Endothelial cell of umbilical vein (primary cell): Measurements from ENCODE around the gene ITGA6. TPM values are rescaled to one million over a fixed set of nuclear protein-coding genes. Genes with fewer than 3 reads are reported as not detected.

Experiments used
- BruUV-seq: library from RNA; stranded (reverse); fragments of 400-500 nt; replicated peaks from 2 replicates; lab custom pipeline; 2021; lab: Mats Ljungman, UMichigan
- CTCF ChIA-PET: fragments of 300-600, 350-600 bp; sonication (Branson Sonifier 250); formaldehyde crosslinking; loops from one replicate; lab custom pipeline; 2021; ENCODE audit warnings: antibody characterized with exemption, inconsistent platforms; lab: Charles Lee
- POLR2A ChIA-PET: fragments of 300-600, 350-600 bp; sonication (Branson Sonifier 250); formaldehyde crosslinking; loops from one replicate; lab custom pipeline; 2021; ENCODE audit warnings: antibody characterized with exemption, inconsistent platforms; lab: Charles Lee
- DNase-seq: peaks from one replicate; pipeline ENCODE4 v3.0.0-alpha.2; 2011; ENCODE audit warnings: low read depth, low spot score
- FAIRE-seq: peaks from 2 replicates; lab custom pipeline; 2011; peaks lifted over from hg19 to GRCh38; lab: Jason Lieb, UNC
- H2AFZ ChIP-seq: 2 replicates; pipeline ENCODE4 v1.6.0; 2012; ENCODE audit warnings: low read depth, low read length, control low read depth, inconsistent platforms
- H3K27ac ChIP-seq: 2 replicates; pipeline ENCODE4 v1.5.1; 2011; ENCODE audit warnings: low read depth, mild to moderate bottlenecking, control low read depth, low read length, moderate library complexity; ENCODE audit not compliant: insufficient read depth
- H3K27me3 ChIP-seq, 2 experiments: 2 replicates each; pipeline versions ENCODE4 v1.6.0 to v1.6.1; 2011; ENCODE audit warnings: low read length in 2 of 2, mixed read lengths in 1 of 2; ENCODE audit not compliant: control insufficient read depth in 2 of 2, insufficient read depth in 2 of 2
- H3K36me3 ChIP-seq, 2 experiments: 2 replicates in 1 of 2; 3 replicates in 1 of 2; pipeline ENCODE4 v1.5.1; 2011; ENCODE audit warnings: low read length in 2 of 2, mild to moderate bottlenecking in 1 of 2, moderate library complexity in 1 of 2; ENCODE audit not compliant: control insufficient read depth in 2 of 2, insufficient read depth in 2 of 2; ENCODE audit errors: extremely low read depth in 1 of 2
- H3K4me1 ChIP-seq: 3 replicates; pipeline ENCODE4 v1.5.1; 2011; ENCODE audit warnings: mild to moderate bottlenecking, low read length; ENCODE audit not compliant: control insufficient read depth, insufficient read depth; ENCODE audit errors: extremely low read depth
- H3K4me2 ChIP-seq: 2 replicates; pipeline ENCODE4 v1.6.1; 2011; ENCODE audit warnings: low read length, control low read depth, mixed read lengths; ENCODE audit not compliant: insufficient read depth
- H3K4me3 ChIP-seq, 3 experiments: fragments of 200-600 bp in 1 of 3; sonication (generic), shearing (Covaris generic) in 1 of 3; replicated peaks in 1 of 3; 2 replicates each; pipeline ENCODE4 v1.5.1; 2011 to 2016; ENCODE audit warnings: control low read depth in 3 of 3, low read length in 3 of 3, mild to moderate bottlenecking in 2 of 3, inconsistent platforms in 1 of 3, low read depth in 1 of 3, moderate library complexity in 1 of 3; ENCODE audit not compliant: insufficient read depth in 1 of 3
- H3K79me2 ChIP-seq: 2 replicates; pipeline ENCODE4 v1.6.0; 2012; ENCODE audit warnings: low read length, inconsistent platforms; ENCODE audit not compliant: control insufficient read depth, insufficient read depth
- H3K9ac ChIP-seq: replicated peaks from 2 replicates; pipeline ENCODE3; 2011; ENCODE audit warnings: low read length, control low read depth; ENCODE audit not compliant: insufficient read depth; ENCODE audit errors: extremely low read depth
- H3K9me1 ChIP-seq: replicated peaks from 3 replicates; pipeline ENCODE4 v1.6.0; 2011; ENCODE audit warnings: mild to moderate bottlenecking, low read length; ENCODE audit not compliant: control insufficient read depth, insufficient read depth; ENCODE audit errors: extremely low read depth
- H3K9me3 ChIP-seq: replicated peaks from 2 replicates; pipeline ENCODE4 v1.5.1; 2012; ENCODE audit warnings: low read length, inconsistent platforms; ENCODE audit not compliant: control insufficient read depth, insufficient read depth
- H4K20me1 ChIP-seq: replicated peaks from 2 replicates; pipeline ENCODE3; 2011; ENCODE audit warnings: mild to moderate bottlenecking, low read length; ENCODE audit not compliant: control insufficient read depth, insufficient read depth; ENCODE audit errors: extremely low read depth
- CTCF ChIP-seq, 2 donors: IDR thresholded peaks; 1 replicate in 1 of 2; 2 replicates in 1 of 2; pipeline ENCODE4 v1.5.1; 2011; ENCODE audit warnings: low read length in 2 of 2, mild to moderate bottlenecking in 2 of 2, moderate library complexity in 2 of 2, control low read depth in 1 of 2, inconsistent platforms in 1 of 2, low read depth in 1 of 2; ENCODE audit not compliant: insufficient read depth in 1 of 2; ENCODE audit errors: extremely low read depth in 1 of 2
- EZH2 ChIP-seq: IDR thresholded peaks from 2 replicates; pipeline ENCODE4 v1.6.1; 2012; ENCODE audit warnings: borderline replicate concordance, low read depth, mild to moderate bottlenecking, moderate library complexity, low read length, inconsistent platforms; ENCODE audit not compliant: severe bottlenecking
- FOS ChIP-seq: IDR thresholded peaks from 2 replicates; pipeline ENCODE4 v1.6.1; 2011; ENCODE audit warnings: mild to moderate bottlenecking, low read length, moderate library complexity, borderline replicate concordance; ENCODE audit not compliant: insufficient read depth
- GATA2 ChIP-seq: IDR thresholded peaks from 2 replicates; pipeline ENCODE4 v1.7.0; 2011; ENCODE audit warnings: low read depth, mild to moderate bottlenecking, moderate library complexity, mixed read lengths, low read length; ENCODE audit not compliant: insufficient read length, insufficient read depth
- JUN ChIP-seq: IDR thresholded peaks from 2 replicates; pipeline ENCODE4 v1.6.1; 2011; ENCODE audit warnings: borderline replicate concordance, low read depth; ENCODE audit not compliant: insufficient read length, insufficient read depth
- MAX ChIP-seq: IDR thresholded peaks from 2 replicates; pipeline ENCODE4 v1.6.1; 2011; ENCODE audit not compliant: insufficient read depth, insufficient read length
- MYC ChIP-seq: IDR thresholded peaks from one replicate; pipeline ENCODE4 v1.6.1; 2011; ENCODE audit warnings: mild to moderate bottlenecking, low read depth, low read length
- POLR2A ChIP-seq: IDR thresholded peaks from 2 replicates; pipeline ENCODE4 v1.6.1; 2012; ENCODE audit warnings: low read depth, mild to moderate bottlenecking, control low read depth, low read length
- POLR2AphosphoS5 ChIP-seq: IDR thresholded peaks from 2 replicates; pipeline ENCODE4 v1.6.1; 2012; ENCODE audit warnings: low read depth, mild to moderate bottlenecking, control low read depth, low read length, moderate library complexity; ENCODE audit not compliant: insufficient read depth
- dilution Hi-C: fragments of 300-500 bp; cut with MboI; formaldehyde crosslinking; loops from one replicate; pipeline ENCODE4 v1.15.0; 2019; ENCODE audit warnings: low sequenced_read_pairs; ENCODE audit not compliant: extremely low pct_ligation_motif_present
- intact Hi-C: fragments of 100-400 bp; cut with micrococcal nuclease; formaldehyde crosslinking; loops from one replicate; pipeline ENCODE4 v1.10.0; 2022
- polyA plus RNA-seq, 4 experiments: library from polyadenylated mRNA; depleted of rRNA in 3 of 4; stranded (reverse) in 3 of 4; unstranded in 1 of 4; fragments of >200 nt; gene quantifications; 2 replicates each; pipeline versions ENCODE4 v1.2.1 to v1.2.3, GENCODE V29; 2011 to 2012; ENCODE audit warnings: missing spikeins in 1 of 4
- total RNA-seq: library from RNA; stranded (reverse); gene quantifications from 2 replicates; pipeline ENCODE4 v1.2.3, GENCODE V29; 2021

Gene ITGA6
- total and polyA plus RNA-seq, 2 donors (not counting 3 experiments of a cell fraction or from before 2014, with no cell fraction given): 24.9 to 208 TPM

- Histone ChIP-seq H3K27ac (no peak overlapping the region), H3K4me1 (no peaks in the 10 kb centered on the region), H2AFZ (no peak overlapping the region), H3K27me3 (no peaks in the 10 kb centered on the region), H4K20me1 (no peaks in the 10 kb centered on the region), H3K9me1 (no peaks in the 10 kb centered on the region), H3K79me2 (no peaks in the 10 kb centered on the region), H3K9me3 (peaks cover 4% of the 10 kb centered on the region), H3K9ac (no peak overlapping the region), H3K36me3 (no peaks in the 10 kb centered on the region), H3K4me3 (no peak overlapping the region), H3K4me2 (no peak overlapping the region)
- ChIA-PET POLR2A (no interaction called here), CTCF (interaction anchor here (1.2 kb wide), 1 partner anchor 18 kb away, joined by 3 read pairs; no protein-coding TSS in a partner anchor)
- intact Hi-C loops (no loop called here), dilution Hi-C loops (no loop called here)
- FAIRE-seq (no peak), DNase-seq (no peak)
- no TSS peak for BruUV-seq
- TF ChIP-seq EZH2 (no peak), GATA2 (no peak), MAX (no peak), POLR2A (no peak), JUN (no peak), MYC (no peak), CTCF (IDR thresholded peaks at IDR 0.05; ENCODE audit: extremely low read depth in 1 of 2, insufficient read depth in 1 of 2, low read depth in 1 of 2, low read length in 2 of 2) (no peak), FOS (no peak), POLR2AphosphoS5 (no peak)
Measured at GRCh38 chr2:172513935-172514586, 86.7 kb downstream of the ITGA6 start.
